GM21529 (cell line): ENCODE measurements around the gene CD226.
A peak's percentile ranks its signal among the peaks of the same experiment; 100 is the strongest.
"Not testable (repeated sequence)": the region's sequence is repeated elsewhere in the genome, so short reads cannot be mapped to it uniquely, and the experiment has no call there.

ENCODE experiments used
- ATAC-seq: cut with Tn5 transposase; IDR thresholded peaks from one replicate; pipeline ENCODE4 v1.9.1; 2021; ENCODE audit not compliant: unreplicated experiment

CD226 gene

DNA sequence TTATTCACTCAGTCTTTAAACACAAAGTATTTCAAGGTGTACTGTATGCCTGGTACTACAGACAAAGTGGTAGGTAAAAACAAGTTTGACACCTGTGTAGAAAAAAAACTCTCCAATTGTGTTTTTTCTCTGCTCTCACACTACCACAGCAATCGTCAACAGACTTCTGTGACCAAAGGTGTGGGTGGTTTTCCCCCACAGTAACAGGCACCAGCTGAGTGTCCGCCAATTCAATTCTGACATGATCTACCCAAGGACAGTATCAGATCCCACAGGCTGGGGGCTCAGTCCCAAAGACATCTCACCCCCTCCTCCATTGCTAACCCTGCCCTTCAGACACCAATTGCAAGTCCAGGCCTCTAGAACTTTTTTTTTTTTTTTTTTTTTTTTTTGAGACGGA lies 71.2 kb downstream of the CD226 start:
- no peak for ATAC-seq

DNA sequence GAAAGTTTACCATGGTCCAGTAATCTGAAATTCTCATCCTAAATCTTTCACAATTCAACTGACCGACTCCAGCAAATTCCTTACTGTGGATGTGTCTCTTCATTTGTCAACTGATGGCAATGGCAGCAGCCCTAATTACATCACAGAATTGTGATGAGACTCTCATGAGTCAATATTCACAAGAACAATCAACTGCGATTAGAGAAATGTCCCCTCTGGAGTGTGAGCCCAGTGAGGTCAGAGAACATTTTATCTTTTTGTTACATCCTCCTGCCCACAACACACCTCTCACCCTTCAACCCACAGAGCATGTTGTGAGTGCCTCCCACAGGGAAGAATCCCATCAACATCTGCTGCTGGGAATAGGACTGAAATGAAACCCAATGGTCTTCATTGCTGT lies 73.6 kb downstream of the CD226 start:
- ATAC-seq = no peak

GRCh38 chr18:69872661-69873060 lies 75.0 kb downstream of the CD226 start:
- ATAC-seq = no peak

DNA sequence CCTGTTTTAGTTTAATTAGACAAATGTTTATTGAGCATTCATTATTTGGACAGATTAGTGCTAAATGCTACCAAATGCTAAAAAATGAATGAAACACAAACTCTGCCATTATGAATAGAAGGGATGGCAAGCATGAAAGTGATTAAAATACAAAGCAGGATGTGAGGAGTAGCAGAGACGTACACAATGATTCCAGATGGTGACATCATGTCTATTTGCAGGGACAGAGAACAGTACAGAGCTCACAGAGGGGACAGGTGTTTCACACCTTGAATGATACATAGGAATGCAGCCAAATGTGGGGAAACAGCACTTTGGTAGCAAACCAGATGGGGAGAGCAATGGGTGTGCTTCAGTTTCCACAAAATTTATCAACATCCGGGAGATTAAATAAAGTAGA lies 76.3 kb downstream of the CD226 start:
- no peak for ATAC-seq

GRCh38 chr18:69870736-69871135 lies 76.9 kb downstream of the CD226 start:
- ATAC-seq = no peak

GRCh38 chr18:69866212-69866611 lies 81.5 kb downstream of the CD226 start:
- ATAC-seq = no peak

GRCh38 chr18:69865776-69866175 lies 81.9 kb downstream of the CD226 start:
- no peak for ATAC-seq

DNA sequence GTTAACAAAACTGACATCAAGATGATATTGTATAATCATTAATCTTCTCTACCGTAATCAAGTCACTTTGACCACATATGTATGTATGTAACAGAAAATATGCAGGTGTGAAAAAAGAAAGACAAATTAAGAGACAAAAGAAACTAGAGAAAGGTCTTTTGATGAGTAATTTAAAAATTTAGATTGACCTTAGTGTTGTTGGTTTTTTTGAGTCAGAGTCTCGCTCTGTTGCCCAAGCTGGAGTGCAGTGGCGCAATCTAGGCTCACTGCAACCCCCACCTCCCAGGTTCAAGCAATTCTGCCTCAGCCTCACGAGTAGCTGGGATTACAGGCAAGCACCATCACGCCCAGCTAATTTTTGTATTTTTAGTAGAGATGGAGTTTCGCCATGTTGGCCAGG lies 82.9 kb downstream of the CD226 start:
- ATAC-seq = peak; percentile 80

DNA sequence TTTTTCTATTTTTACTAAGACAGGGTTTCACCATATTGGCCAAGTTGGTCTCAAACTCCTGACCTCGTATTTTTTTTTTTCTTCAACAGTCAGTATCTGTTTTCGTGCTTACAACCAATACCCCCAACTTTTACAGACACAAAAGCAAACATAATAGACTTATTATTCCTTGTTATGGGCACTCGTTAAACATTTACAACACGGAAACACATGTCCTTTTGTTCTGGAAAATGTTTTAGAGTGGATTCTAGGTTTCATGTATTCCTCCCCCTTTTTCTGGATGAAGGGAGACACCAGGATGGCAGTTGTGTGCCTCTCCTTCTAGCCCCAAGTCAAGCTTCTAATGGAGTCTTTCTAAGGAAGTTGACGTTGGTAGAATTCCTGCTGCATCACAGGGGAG lies 88.8 kb downstream of the CD226 start:
- no peak for ATAC-seq

- no peak for ATAC-seq
Observed at GRCh38 chr18:69854455-69854854, 93.2 kb downstream of the CD226 start.

DNA sequence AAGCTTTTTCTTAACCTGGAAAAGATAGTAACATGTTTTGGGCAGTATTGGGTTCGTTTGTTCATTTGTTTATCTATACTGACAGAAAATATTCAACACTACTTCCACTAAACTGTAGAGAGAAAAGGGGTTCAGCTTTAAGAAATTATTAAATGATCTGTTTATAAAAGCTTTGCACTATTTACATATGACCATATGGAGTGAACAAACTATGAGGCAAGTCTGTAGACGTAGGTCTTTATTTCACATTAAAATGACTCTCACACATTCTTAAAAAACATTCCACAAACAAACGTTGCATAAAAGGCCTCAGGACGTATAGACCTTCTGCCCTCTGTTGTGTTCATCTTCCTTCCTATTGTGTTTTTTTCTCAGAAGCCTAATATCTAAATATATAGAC lies 94.6 kb downstream of the CD226 start:
- no peak for ATAC-seq

GRCh38 chr18:69845593-69846506 lies 101.8 kb downstream of the CD226 start:
- no peak for ATAC-seq

GRCh38 chr18:69844656-69845055 lies 103.0 kb downstream of the CD226 start:
- no peak for ATAC-seq

- ATAC-seq = no peak
Observed at GRCh38 chr18:69843015-69843414, 104.7 kb downstream of the CD226 start.

GRCh38 chr18:69841117-69841516 lies 106.6 kb downstream of the CD226 start:
- no peak for ATAC-seq

DNA sequence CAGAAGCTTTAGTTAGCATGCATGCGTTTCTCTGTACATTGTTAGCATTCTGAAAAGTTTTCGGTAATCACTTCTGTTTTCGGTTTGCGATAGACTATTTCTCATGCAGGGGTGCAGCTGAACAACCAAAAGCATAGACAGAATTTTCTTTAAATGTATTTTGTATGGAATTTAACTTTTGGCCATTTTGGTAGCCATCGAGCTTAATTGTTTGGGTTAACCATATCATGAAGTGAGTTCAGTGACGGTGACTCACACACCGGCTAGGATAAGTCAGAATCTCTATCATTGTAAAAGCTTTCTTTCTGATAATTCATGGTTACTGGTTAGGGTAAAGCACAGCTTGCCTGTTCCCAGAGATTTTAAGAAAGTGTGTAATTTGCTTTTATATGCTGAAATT lies 107.2 kb downstream of the CD226 start:
- no peak for ATAC-seq

DNA sequence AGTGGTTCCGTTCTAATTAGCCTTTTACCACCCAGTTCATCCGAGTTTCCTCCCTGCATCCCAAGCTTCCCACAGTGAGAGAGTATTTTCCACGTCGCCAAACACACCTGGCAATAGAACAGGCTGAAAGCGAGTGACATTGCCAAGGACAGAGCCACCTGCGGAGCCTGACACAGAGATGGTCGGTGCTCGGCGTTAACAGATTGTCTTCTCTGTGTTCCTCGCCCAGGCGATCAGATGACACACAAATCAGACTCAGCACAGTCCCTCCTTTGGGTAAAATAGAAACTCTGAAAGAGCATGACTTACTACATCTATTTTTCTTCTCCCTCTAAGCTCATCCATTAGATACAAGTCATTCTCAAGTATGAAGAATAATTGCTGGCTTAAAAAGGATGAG lies 107.7 kb downstream of the CD226 start:
- ATAC-seq = no peak

- no peak for ATAC-seq
Observed at GRCh38 chr18:69839497-69839896, 108.2 kb downstream of the CD226 start.

GRCh38 chr18:69838620-69839411 lies 108.9 kb downstream of the CD226 start:
- peak; percentile 62 for ATAC-seq

- no peak for ATAC-seq
Observed at GRCh38 chr18:69838003-69838402, 109.7 kb downstream of the CD226 start.

DNA sequence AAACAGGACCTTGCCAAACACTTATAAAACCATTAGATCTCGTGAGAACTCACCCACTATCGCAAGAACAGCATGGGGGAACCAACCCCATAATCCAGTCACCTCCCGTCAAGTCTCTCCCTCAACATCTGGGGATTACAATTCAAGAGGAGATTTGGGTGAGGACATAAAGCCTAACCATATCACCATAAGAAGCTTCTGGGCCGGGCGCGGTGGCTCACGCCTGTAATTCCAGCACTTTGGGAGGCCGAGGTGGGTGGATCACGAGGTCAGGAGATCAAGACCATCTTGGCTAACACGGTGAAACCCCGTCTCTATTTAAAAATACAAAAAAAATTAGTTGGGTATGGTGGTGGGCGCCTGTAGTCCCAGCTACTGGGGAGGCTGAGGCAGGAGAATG lies 112.7 kb downstream of the CD226 start:
- ATAC-seq = not testable (repeated sequence)

DNA sequence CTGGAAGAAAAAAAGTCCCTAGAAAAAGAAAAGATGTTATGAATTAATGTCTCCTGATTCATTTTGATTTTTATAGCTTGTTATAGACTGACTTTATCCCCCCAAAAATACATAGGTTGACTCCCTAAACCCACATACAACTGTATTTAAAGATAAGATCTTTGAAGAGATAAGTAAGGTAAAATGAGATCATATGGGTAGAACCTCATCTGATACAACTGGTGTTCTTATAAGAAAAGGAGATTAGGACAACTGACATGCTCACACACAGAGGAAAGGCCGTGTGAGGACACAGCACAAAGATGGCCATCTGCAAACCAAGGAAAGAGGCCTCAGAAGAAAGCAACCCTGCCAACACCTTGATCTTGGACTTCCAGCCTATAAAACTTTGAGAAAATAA lies 117.5 kb downstream of the CD226 start:
- ATAC-seq = no peak
